ENCODE results near the gene SLC25A43.
"Not testable (repeated sequence)": the region's sequence is repeated elsewhere in the genome, so short reads cannot be mapped to it uniquely, and the experiment has no call there.

Gene SLC25A43

GRCh38 chrX:119410027-119410819 is 11.1 kb downstream of the SLC25A43 start:
- DNase-seq (ENCODE audit: low read depth), result no peak

GRCh38 chrX:119410854-119411253 is 11.7 kb downstream of the SLC25A43 start:
- DNase-seq (ENCODE audit: low read depth), result no peak

DNA sequence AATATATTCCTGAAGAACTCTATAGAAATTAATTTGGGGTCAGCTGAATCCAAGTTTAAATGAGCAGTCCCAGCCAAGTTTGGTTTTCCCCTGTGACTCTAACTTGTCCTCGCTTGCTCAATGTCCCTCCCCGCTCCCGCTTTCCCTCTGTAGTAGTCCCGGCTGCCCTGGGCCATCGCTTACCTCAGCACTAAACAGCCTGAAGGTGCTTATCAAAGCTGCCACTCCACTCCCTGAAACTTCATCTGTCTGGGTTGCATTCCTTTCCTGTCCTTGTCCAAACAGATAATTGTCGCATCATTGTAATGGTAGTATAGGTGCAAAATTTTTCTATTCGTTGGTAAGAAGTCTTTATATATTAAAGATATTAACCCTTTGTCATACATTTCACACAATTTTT is 12.8 kb downstream of the SLC25A43 start:
- DNase-seq (ENCODE audit: low read depth), result no peak

DNA sequence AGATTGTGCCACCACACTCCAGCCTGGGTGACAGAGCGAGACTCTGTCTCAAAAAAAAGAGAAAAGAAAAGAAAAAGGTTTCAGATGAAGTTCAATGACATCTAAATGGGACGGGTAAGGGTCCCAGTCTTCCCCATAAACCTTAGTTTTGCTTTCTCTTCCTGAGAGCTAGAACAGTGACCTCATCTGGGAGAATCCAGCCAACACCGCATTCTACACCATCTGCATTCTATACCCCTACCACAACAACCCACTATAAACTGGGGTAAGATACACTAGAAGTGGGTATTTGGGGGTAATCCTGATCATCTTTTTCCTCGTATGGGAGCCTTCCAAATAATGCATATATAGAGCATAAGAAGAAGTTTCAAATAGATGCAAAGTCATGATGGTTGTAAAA is 18.2 kb downstream of the SLC25A43 start:
- DNase-seq (ENCODE audit: low read depth), result no peak

DNA sequence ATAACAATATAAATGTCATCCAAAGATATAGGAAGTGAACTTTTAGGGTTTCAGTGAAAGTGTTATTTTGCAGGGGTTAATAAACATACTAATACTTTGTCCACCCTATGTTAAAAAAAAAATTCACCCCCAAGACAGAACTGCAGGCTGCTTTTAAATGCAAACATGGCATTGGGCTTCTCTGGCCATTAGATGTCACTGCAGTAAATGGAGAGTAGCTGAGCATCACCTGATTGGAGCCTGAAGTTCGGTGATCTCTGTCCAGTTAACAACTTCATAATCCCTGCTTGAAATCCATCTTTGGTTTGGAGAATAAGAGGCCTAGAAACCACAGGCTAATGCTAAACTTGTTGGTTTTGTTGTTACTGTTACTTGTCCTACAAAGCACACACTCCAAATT is 18.7 kb downstream of the SLC25A43 start:
- DNase-seq (ENCODE audit: low read depth), result no peak

- DNase-seq (ENCODE audit: low read depth), result no peak
These were observed 20.0 kb downstream of the SLC25A43 start for GRCh38 chrX:119419146-119419545.

DNA sequence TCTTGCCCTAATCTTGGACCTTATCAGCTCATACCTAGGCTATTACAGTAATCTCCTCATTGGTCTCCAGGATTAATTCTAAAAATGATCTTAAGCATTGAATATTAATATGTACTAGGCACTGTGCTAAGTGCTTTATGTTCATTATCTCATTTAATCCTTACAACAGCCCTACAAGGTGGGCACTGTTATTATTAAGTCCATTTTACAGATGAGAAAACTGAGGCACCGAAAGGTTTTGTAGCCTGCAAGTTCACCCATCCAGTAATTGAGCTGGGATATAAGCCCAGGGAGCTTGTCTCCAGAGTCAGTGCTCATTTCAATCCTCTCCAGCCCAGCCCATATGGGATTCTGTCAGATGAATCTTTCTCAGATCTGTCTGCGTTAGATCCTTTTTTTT is 20.8 kb downstream of the SLC25A43 start:
- DNase-seq (ENCODE audit: low read depth), result no peak

DNA sequence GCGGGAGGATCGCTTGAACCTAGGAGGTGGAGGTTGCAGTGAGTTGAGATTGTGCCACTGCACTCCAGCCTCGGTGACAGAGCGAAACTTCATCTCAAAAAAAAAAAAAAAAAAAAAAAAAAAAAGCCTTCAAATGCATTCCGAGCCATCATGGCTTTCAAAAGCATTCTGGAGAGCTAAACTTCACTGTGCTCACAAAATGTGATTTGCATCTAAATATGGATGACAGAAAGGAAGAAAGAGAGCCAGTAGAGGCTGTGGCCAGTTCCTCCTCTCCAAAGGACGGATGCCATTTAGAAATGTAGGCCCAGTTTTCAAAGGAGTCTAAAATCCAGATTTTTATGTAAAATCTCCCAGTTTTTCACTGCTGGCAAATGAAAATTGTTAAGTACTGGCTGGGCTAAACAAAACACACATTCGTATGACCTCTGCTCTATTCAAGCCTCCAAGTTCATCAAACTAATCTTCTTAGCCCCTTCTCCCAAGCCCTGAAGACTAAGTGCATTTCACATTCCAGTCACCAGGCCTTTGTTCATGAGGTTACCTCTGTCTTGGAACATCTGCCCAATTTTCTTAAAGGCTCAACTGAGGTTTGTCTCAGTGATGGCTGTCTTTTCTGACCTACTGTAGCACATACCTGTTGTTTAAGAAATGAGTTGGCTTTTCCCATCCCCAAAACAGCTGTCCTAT is 22.0 kb downstream of the SLC25A43 start:
- no peak for DNase-seq (ENCODE audit: low read depth)

GRCh38 chrX:119423631-119424030 is 24.5 kb downstream of the SLC25A43 start:
- peak; percentile 6 for DNase-seq (ENCODE audit: low read depth)

GRCh38 chrX:119424999-119425398 is 25.9 kb downstream of the SLC25A43 start:
- no peak for DNase-seq (ENCODE audit: low read depth)

DNA sequence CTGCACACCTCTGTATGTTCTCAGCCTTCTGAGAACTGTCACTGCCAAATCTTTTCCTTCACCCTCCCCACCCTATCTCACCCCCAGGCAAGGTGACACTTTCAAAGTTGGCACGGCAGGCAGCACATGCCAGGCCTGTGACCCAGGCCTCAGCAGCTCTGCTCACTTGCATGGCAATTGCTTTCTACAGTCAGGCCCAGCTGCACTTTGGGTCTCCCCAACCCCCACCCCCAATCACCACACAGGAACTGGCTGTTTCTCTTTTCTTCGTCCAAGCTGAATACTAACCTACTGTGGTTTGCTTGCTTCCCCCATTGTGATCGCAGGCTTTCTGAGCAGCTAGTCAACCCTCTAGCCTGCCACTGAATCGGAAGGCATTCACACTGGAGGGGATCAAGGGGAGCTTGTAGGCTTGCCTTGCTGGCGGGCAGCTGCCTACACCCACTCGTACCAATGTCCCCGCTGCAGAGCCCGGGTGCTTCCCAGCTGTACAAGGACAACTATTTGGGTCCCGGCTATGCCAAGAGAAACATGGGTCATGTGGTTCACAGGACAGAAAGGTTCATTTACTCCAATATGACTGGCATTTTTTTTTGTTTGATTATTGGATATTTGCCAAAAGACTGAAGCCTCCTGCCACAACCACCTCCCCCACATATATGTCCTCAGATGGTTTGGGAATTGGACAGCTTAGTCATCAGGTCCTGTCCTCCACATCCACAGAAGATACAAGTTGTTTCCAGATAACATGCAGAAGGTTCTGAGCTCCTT is 28.1 kb downstream of the SLC25A43 start:
- no peak for DNase-seq (ENCODE audit: low read depth)

GRCh38 chrX:119427795-119428185 is 28.7 kb downstream of the SLC25A43 start:
- DNase-seq (ENCODE audit: low read depth), result no peak

DNA sequence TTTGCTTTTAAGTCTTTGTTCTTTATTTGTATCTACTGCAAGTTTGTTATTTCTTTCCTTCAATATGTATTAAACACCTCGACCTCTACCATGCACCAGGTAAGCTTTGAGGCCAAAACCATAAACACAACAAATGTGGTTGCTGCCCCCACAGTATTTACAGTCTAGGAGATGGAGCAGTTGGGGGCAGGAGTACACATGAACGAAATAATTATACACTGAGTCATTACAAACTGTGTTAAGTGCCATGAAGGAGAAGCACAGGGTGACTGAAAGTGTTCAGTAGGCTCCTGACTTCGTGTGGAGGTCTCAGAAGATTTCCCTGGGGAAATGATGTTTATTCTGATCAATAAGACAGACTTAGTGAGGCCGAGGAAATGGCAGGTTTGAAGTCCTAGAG is 30.3 kb downstream of the SLC25A43 start:
- no peak for DNase-seq (ENCODE audit: low read depth)

DNA sequence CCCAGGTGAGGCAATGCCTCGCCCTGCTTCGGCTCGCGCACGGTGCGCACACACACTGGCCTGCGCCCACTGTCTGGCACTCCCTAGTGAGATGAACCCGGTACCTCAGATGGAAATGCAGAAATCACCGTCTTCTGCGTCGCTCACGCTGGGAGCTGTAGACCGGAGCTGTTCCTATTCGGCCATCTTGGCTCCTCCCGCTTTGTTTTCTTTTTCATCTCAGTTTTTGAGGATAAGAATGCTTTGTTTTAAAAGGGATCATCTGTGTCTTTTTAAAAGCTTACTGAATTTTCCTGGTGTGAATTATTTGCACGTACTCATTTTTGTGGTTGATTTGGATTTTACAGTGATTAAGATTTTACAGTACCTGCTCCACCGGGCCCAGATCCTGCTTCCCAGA is 42.2 kb downstream of the SLC25A43 start:
- DNase-seq (ENCODE audit: low read depth), result not testable (repeated sequence)

GRCh38 chrX:119442286-119442685 is 43.1 kb downstream of the SLC25A43 start:
- DNase-seq (ENCODE audit: low read depth), result no peak

DNA sequence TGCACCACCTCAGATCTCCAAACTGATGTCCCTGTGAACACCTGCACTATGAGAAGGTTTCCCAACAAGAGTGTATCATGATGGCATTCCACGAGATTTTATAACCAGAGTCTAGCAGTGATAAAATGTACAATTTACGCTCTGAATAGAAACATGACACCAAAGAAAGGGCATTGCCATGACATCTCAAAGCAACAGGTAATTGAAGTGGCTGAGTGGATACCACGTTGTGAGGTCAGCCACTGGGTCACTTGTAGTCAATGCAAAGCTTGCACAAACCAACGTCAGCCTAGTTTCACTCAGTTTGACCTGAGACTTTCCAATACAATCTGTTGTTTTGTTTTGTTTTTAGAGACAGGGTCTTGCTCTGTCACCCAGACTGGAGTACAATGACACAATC is 54.1 kb downstream of the SLC25A43 start:
- DNase-seq (ENCODE audit: low read depth), result no peak

DNA sequence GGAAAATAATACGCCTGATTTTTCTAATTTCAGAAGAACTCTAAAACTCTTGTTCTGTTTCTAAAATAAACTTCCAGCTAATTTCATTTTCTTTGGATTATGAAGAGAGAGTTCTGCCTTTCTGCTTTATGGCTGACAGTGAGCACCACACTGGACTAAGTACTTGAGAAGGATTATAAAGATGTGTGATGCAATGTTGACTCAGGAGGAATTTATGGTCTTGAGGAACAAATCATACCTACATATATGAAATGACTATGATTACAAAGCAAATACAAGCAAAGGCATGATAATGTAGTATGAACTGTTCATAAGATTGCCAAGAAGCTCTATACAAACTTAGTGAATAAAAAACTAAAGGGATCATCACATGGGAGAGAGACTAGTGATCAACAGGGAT is 56.1 kb downstream of the SLC25A43 start:
- DNase-seq (ENCODE audit: low read depth), result no peak

- DNase-seq (ENCODE audit: low read depth), result no peak
These were observed 60.0 kb downstream of the SLC25A43 start for GRCh38 chrX:119459181-119459580.

DNA sequence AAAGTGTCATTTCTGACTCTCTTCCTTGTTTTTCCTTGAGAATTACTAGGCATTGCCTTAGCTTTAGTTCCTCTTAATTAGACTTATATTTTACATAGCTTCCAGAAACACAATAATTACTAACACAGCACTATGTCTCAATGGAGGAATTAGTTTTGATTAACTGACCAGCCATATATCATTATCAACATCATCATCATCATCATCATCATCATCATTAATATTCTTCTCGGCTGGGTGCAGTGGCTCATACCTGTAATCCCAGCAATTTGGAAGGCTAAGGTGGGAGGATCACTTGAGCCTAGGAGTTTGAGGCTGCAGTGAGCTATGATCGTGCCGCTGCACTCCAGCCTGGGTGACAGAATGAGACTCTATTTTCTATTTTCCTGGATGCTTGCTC is 66.4 kb downstream of the SLC25A43 start:
- no peak for DNase-seq (ENCODE audit: low read depth)

- no peak for DNase-seq (ENCODE audit: low read depth)
These were observed 67.8 kb downstream of the SLC25A43 start for GRCh38 chrX:119466970-119467369.

DNA sequence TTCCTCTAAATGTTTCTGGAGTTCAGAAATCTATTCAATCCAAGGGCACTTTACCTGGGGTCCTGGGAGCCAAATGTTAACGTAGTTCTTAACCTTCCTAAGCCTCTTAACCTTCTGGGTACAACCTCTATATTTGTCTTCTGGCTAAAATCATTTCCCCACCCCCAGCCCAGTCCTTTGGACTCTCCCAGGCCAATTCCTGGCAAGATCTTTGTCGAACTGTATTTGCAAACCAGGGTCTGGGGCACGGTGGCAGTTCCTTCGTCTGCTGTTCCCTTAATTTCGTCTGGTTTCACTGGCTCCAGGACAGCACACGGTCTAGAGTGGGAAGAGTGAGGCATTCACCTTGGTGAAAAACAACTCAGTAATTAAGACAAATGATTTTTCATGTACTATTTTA is 68.3 kb downstream of the SLC25A43 start:
- DNase-seq (ENCODE audit: low read depth), result no peak

DNA sequence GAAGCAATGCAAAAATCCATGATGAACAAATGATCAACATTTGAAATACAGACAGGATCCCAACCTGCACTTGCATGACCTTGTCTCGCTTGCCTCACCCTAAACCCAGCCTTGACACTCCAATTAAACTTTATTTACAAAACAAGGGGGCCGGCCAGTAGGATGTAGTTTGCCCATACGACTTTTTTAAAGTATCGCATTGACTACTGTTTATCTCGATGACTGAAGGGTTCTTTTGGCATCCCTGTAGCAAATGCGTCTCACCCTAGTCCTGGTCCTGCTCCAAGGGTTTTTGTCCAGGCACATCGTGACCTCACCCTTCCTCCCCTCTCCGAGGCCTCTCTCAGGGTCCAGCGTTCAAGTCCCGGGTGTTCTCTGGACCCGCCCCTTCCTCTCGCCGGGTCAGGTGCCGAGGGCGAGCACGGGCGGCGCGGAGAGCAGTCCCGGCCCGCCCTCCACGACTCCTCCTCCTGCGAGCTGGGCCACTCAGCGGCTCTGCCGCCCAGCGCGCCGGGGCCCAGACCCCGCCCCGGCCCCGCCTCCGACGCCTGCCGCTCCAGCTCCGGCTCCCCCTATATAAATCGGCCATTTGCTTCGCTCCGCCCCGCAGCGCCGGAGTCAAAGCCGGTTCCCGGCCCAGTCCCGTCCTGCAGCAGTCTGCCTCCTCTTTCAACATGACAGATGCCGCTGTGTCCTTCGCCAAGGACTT is 68.9 kb downstream of the SLC25A43 start, which contains the start of gene SLC25A5:
Gene SLC25A5 (plus strand): TSS at position 603 of the 709 bp plus-strand sequence. CDS start 72 bp downstream, at position 675.
- peak; percentile 73 for DNase-seq (ENCODE audit: low read depth)

Measured in activated T-helper 9 cell treated with anti-CD3 and anti-CD28 coated beads, Interleukin-2, amount 50 U/mL, for 16 hours (primary cell).